IMR-90 (cell line): ENCODE data around the gene RAPH1. TPM values are rescaled to one million over a fixed set of nuclear protein-coding genes. Genes with fewer than 3 reads are reported as not detected.

Source experiments
- ATAC-seq: fragments of 200-7000 bp; cut with Tn5 transposase; 2 replicates; pipeline ENCODE4 v1.9.1; 2020; ENCODE audit warnings: low read depth, mild to moderate bottlenecking, moderate library complexity
- BruUV-seq: library from RNA; stranded (reverse); fragments of 400-500 nt; replicated peaks from 2 replicates; lab custom pipeline; 2021; lab: Mats Ljungman, UMichigan
- CTCF ChIA-PET: fragments of 300-600 bp; formaldehyde crosslinking; extraction: SDS; loops from one replicate; lab custom pipeline; 2021; ENCODE audit warnings: antibody characterized with exemption; lab: Yijun Ruan, JAX
- POLR2A ChIA-PET: fragments of 300-600 bp; sonication (Branson Sonifier 250); formaldehyde crosslinking; loops from one replicate; lab custom pipeline; 2022; ENCODE audit warnings: antibody characterized with exemption; ENCODE audit not compliant: unreplicated experiment; lab: Charles Lee
- DNase-seq: peaks from one replicate; pipeline ENCODE4 v3.0.0; 2013
- H2AFZ ChIP-seq: replicated peaks from 2 replicates; pipeline ENCODE3; 2013; ENCODE audit warnings: low read length, mild to moderate bottlenecking; ENCODE audit not compliant: poor library complexity
- H2AK5ac ChIP-seq: 2 replicates; pipeline ENCODE4 v1.6.1; 2013; ENCODE audit warnings: low read depth, low read length, inconsistent platforms
- H2AK9ac ChIP-seq: replicated peaks from 2 replicates; pipeline ENCODE3; 2013; ENCODE audit warnings: mild to moderate bottlenecking, low read depth, low read length, moderate library complexity; ENCODE audit not compliant: poor library complexity
- H2BK120ac ChIP-seq: 2 replicates; pipeline ENCODE4 v1.6.1; 2013; ENCODE audit warnings: low read depth, low read length, inconsistent platforms
- H2BK15ac ChIP-seq: 3 replicates; pipeline ENCODE4 v1.6.1; 2013; ENCODE audit warnings: low read depth, low read length, inconsistent platforms
- H2BK20ac ChIP-seq: 2 replicates; pipeline ENCODE4 v1.6.1; 2013; ENCODE audit warnings: low read depth, mild to moderate bottlenecking, inconsistent platforms, low read length, moderate library complexity
- H2BK5ac ChIP-seq: 2 replicates; pipeline ENCODE4 v1.6.1; 2013; ENCODE audit warnings: mild to moderate bottlenecking, low read depth, low read length, inconsistent platforms; ENCODE audit not compliant: poor library complexity, severe bottlenecking
- H3K14ac ChIP-seq: replicated peaks from 2 replicates; pipeline ENCODE4 v1.6.1; 2013; ENCODE audit warnings: low read depth, low read length, inconsistent platforms
- H3K18ac ChIP-seq: 2 replicates; pipeline ENCODE4 v1.6.1; 2013; ENCODE audit warnings: low read depth, low read length, control low read depth
- H3K23ac ChIP-seq: 2 replicates; pipeline ENCODE4 v1.6.1; 2013; ENCODE audit warnings: low read depth, low read length, inconsistent platforms
- H3K27ac ChIP-seq: 2 replicates; pipeline ENCODE4 v1.5.1; 2013; ENCODE audit warnings: mild to moderate bottlenecking, control low read depth, low read length; ENCODE audit not compliant: insufficient read depth
- H3K27me3 ChIP-seq: 2 replicates; pipeline ENCODE4 v1.6.1; 2013; ENCODE audit warnings: low read length; ENCODE audit not compliant: control insufficient read depth, insufficient read depth
- H3K36me3 ChIP-seq: 2 replicates; pipeline ENCODE4 v1.6.1; 2013; ENCODE audit warnings: low read length, mixed read lengths; ENCODE audit not compliant: control insufficient read depth, insufficient read depth
- H3K4ac ChIP-seq: 2 replicates; pipeline ENCODE4 v1.6.1; 2013; ENCODE audit warnings: low read depth, low read length, inconsistent platforms
- H3K4me1 ChIP-seq: 2 replicates; pipeline ENCODE4 v1.6.1; 2013; ENCODE audit warnings: low read length, mixed read lengths; ENCODE audit not compliant: control insufficient read depth, insufficient read depth
- H3K4me2 ChIP-seq: 2 replicates; pipeline ENCODE4 v1.6.1; 2013; ENCODE audit warnings: low read depth, mild to moderate bottlenecking, control low read depth, low read length, moderate library complexity
- H3K4me3 ChIP-seq: 2 replicates; pipeline ENCODE4 v1.5.1; 2013; ENCODE audit warnings: low read depth, mild to moderate bottlenecking, control low read depth, low read length, moderate library complexity; ENCODE audit not compliant: insufficient read depth
- H3K56ac ChIP-seq: 2 replicates; pipeline ENCODE4 v1.6.1; 2013; ENCODE audit warnings: low read length, inconsistent platforms; ENCODE audit not compliant: insufficient read depth; ENCODE audit errors: extremely low read depth
- H3K79me1 ChIP-seq, 2 experiments: 2 replicates each; pipeline ENCODE4 v1.6.1; 2013; ENCODE audit warnings: low read length in 2 of 2, inconsistent platforms in 1 of 2, low read depth in 1 of 2
- H3K9ac ChIP-seq: 2 replicates; pipeline ENCODE4 v1.6.1; 2013; ENCODE audit warnings: low read depth, low read length, control low read depth
- H3K9me1 ChIP-seq: 2 replicates; pipeline ENCODE4 v1.6.1; 2013; ENCODE audit warnings: low read length, inconsistent platforms; ENCODE audit not compliant: insufficient read depth
- H3K9me3 ChIP-seq: 2 replicates; pipeline ENCODE4 v1.6.1; 2013; ENCODE audit warnings: low read length; ENCODE audit not compliant: control insufficient read depth, insufficient read depth
- H4K20me1 ChIP-seq: 2 replicates; pipeline ENCODE4 v1.6.1; 2013; ENCODE audit warnings: low read length, inconsistent platforms; ENCODE audit not compliant: insufficient read depth
- H4K5ac ChIP-seq: 2 replicates; pipeline ENCODE4 v1.6.1; 2013; ENCODE audit warnings: mild to moderate bottlenecking, low read depth, low read length, control low read depth
- H4K8ac ChIP-seq, 2 experiments: 2 replicates each; pipeline ENCODE4 v1.6.1; 2013; ENCODE audit warnings: low read depth in 2 of 2, low read length in 2 of 2, control low read depth in 1 of 2, inconsistent platforms in 1 of 2
- H4K91ac ChIP-seq: 2 replicates; pipeline ENCODE4 v1.6.1; 2013; ENCODE audit warnings: low read depth, low read length, inconsistent platforms; ENCODE audit not compliant: insufficient read depth
- BHLHE40 ChIP-seq: fragments of 150-350 bp; IDR thresholded peaks from 2 replicates; pipeline ENCODE4 v1.6.1; 2016; ENCODE audit warnings: mild to moderate bottlenecking, low read depth, low read length
- FOS ChIP-seq: fragments of 150-350 bp; IDR thresholded peaks from 2 replicates; pipeline ENCODE4 v1.6.1; 2016; ENCODE audit warnings: low read depth, low read length
- MAFK ChIP-seq: IDR thresholded peaks from 2 replicates; pipeline ENCODE4 v1.6.1; 2012; ENCODE audit warnings: low read depth, low read length, improper control_type of control experiment
- POLR2A ChIP-seq: IDR thresholded peaks from 2 replicates; pipeline ENCODE4 v1.6.1; 2012; ENCODE audit warnings: mild to moderate bottlenecking, low read depth, low read length
- RFX5 ChIP-seq: IDR thresholded peaks from 2 replicates; pipeline ENCODE4 v1.8.0; 2012; ENCODE audit warnings: low read depth, mild to moderate bottlenecking, low read length, moderate library complexity
- WGBS, 2 experiments: methylation state at CpG; one replicate each; pipeline versions ENCODE4 v1.1.5 to v1.1.7; 2013; ENCODE audit warnings: missing lambda C conversion rate in 2 of 2; ENCODE audit not compliant: insufficient read length in 1 of 2; ENCODE audit errors: extremely low coverage in 2 of 2; 5-methylcytosine and 5-hydroxymethylcytosine counted together
- dilution Hi-C: fragments of 300-500 bp; cut with HindIII; formaldehyde crosslinking; loops from one replicate; pipeline ENCODE4 v1.14.3; 2018; ENCODE audit warnings: low sequenced_read_pairs; ENCODE audit not compliant: unreplicated experiment
- in situ Hi-C: fragments of 300-500 bp; cut with MboI; formaldehyde crosslinking; loops from 3 replicates; pipeline ENCODE4 v1.14.3; 2019; ENCODE audit warnings: low sequenced_read_pairs, inconsistent platforms, mixed read lengths
- intact Hi-C: fragments of 100-400 bp; cut with micrococcal nuclease; formaldehyde crosslinking; loops from 2 replicates; pipeline ENCODE4 v1.10.0; 2022
- polyA plus RNA-seq, 3 experiments: library from polyadenylated mRNA; depleted of rRNA; stranded (reverse); fragments of >200 nt; gene quantifications; 2 replicates each; pipeline ENCODE4 v1.2.3, GENCODE V29; 2012; ENCODE audit warnings: low replicate concordance in 1 of 3
- total RNA-seq: library from RNA; depleted of rRNA; stranded (reverse); fragments of >200 nt; gene quantifications from 2 replicates; pipeline ENCODE4 v1.2.3, GENCODE V29; 2012

RAPH1 gene
- total and polyA plus RNA-seq, 2 of the 4 experiments (the other 2 are of a cell fraction) = 7.5 to 15.1 TPM

DNA sequence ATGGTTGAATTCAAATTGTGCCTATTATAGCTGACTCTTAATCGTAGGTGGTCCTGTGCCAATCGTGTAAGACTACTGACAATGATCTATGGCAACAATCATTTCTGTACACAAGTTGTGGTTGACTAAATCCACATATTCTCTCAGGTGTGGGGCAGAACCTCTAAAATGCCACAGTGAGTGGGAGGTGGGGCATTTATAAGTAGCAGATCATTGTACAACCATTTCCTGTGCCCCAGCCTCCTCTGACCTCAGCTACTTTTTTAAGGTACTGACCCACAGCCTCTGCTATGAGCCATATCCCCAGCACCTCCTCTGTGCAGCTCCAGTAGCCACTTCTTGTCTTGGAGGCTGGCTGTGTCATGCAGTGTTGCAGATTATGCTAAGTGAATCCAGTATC, 48.6 kb upstream of the RAPH1 start:
- H2BK120ac ChIP-seq = 0 out of 2 replicates have a peak overlapping the region, but pooled peaks have one; percentile 12
- H2BK20ac ChIP-seq = no peak overlapping the region
- no peak overlapping the region for H2BK5ac ChIP-seq
- H2BK15ac ChIP-seq = no peak overlapping the region; the same call in 2 of the 3 replicates
- intact Hi-C loops = no loop called here
- no peak overlapping the region; the same call in 1 of the 2 replicates for H3K4me2 ChIP-seq
- H3K9me3 ChIP-seq = no peaks in the 10 kb centered on the region
- ChIA-PET POLR2A (interaction anchor here (0.5 kb wide), 1 partner anchor 1343 kb away, joined by 3 read pairs; no protein-coding TSS in a partner anchor), CTCF (interaction anchor here (0.5 kb wide), 1 partner anchor 1320 kb away, joined by 3 read pairs; no protein-coding TSS in a partner anchor)
- no peak overlapping the region for H3K56ac ChIP-seq
- H4K20me1 ChIP-seq = no peaks in the 10 kb centered on the region
- H3K36me3 ChIP-seq = no peaks in the 10 kb centered on the region
- dilution Hi-C loops = no loop called here
- TF ChIP-seq MAFK (no peak), BHLHE40 (no peak), RFX5 (no peak), POLR2A (no peak), FOS (no peak)
- no peak overlapping the region for H3K9ac ChIP-seq
- in situ Hi-C loops = no loop called here
- ATAC-seq (peak; percentile 28), DNase-seq (peak; percentile 76)
- no peak overlapping the region for H3K27ac ChIP-seq
- H3K9me1 ChIP-seq = peaks cover 11% of the 10 kb centered on the region; the same call in 1 of the 2 replicates
- BruUV-seq = no TSS peak
- H3K4me3 ChIP-seq = no peak overlapping the region
- H3K79me1 ChIP-seq = no peaks in the 10 kb centered on the region
- no peak overlapping the region; the same call in 1 of the 2 replicates for H3K23ac ChIP-seq
- no peaks in the 10 kb centered on the region for H3K27me3 ChIP-seq
- no peak overlapping the region for H2AK9ac ChIP-seq
- WGBS, 2 experiments = no CpG with 5 or more reads among the region's 2 CpGs
- no peak overlapping the region for H2AFZ ChIP-seq
- H2AK5ac ChIP-seq = peak overlapping the region; percentile 0; the same call in 1 of the 2 replicates
- H3K14ac ChIP-seq = no peak overlapping the region; the same call in 1 of the 2 replicates
- H4K91ac ChIP-seq = no peak overlapping the region
- no peak overlapping the region; the same call in 1 of the 2 replicates for H3K4ac ChIP-seq
- H3K4me1 ChIP-seq = peaks cover 5% of the 10 kb centered on the region
- no peak overlapping the region for H4K5ac ChIP-seq
- H3K18ac ChIP-seq = no peak overlapping the region
- no peak overlapping the region for H4K8ac ChIP-seq
